Measurements from ENCODE around the gene TMEM80.

TMEM80 gene

DNA sequence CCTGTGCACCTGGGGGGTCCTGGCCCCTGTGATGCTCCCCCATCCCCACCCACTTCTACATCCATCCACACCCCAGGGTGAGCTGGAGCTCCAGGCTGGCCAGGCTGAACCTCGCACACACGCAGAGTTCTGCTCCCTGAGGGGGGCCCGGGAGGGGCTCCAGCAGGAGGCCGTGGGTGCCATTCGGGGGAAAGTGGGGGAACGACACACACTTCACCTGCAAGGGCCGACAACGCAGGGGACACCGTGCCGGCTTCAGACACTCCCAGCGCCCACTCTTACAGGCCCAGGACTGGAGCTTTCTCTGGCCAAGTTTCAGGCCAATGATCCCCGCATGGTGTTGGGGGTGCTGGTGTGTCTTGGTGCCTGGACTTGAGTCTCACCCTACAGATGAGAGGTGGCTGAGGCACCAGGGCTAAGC lies 31.7 kb downstream of the TMEM80 start:
- H3K27ac ChIP-seq (ENCODE audit: extremely low read depth, low read depth, low read length), result no peak overlapping the region
- H3K9me3 ChIP-seq (ENCODE audit: control insufficient read depth, insufficient read depth, low read depth, low read length), result no peaks in the 10 kb centered on the region
- CTCF ChIA-PET, result interaction anchor here (0.6 to 3.1 kb wide), 17 partner anchors 9 to 447 kb away, joined by 3 to 17 read pairs (median 3); partner anchors contain the start of gene TMEM80

DNA sequence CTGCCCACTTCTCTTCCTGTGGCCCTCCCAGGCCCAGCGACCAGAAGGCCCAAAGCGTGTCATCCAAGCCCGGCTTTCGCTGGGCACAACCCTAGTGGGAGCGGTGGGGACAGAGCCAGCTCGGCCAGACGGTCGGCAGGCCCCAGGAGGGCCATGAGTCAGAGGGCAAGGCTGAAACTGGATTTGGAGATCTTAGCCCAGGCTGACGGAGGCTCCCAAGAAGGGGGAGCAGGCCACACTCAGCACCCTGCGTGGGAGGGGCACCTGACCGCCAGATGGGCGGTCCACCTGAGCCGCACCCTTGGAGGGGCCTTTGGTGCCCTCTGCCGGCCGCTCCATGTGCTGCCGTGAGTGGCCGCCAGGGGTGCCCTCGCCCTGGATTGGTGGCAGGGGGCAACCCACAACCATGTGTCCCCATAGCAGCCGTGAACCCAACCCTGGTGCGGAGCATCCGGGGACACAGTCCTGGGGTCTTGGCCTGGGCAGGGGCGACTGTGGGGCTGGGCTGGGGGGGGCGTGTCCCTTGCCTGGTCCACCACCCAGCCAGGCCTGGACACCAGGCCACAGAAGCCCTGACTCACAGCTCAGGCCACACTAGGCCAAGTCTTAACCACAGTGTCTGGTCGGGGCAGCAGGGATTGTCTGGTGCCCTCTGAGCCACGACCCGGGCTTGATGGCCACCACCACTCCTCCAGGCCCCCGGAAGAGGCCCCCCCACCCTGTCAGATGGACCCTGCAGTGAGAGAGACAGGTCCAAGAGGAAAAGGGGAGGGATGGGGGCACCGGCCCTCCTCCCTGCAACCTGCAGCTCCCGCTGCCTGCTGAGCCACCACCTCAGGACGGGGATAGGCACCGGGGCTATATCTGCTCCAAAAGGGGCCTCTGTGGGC lies 32.5 kb downstream of the TMEM80 start:
- H3K4me3 ChIP-seq (ENCODE audit: low read depth, low read length), result no peak overlapping the region
- ChIA-PET CTCF (interaction anchor here (0.6 to 3.1 kb wide), 16 partner anchors 9 to 374 kb away, joined by 3 to 17 read pairs (median 3); partner anchors contain the start of gene TMEM80), POLR2A (no interaction called here)
- TF ChIP-seq ZEB2 (tag by site-specific recombination; IDR thresholded peaks at IDR 0.05), result peak; percentile 54
- TF ChIP-seq, protein P1, sequence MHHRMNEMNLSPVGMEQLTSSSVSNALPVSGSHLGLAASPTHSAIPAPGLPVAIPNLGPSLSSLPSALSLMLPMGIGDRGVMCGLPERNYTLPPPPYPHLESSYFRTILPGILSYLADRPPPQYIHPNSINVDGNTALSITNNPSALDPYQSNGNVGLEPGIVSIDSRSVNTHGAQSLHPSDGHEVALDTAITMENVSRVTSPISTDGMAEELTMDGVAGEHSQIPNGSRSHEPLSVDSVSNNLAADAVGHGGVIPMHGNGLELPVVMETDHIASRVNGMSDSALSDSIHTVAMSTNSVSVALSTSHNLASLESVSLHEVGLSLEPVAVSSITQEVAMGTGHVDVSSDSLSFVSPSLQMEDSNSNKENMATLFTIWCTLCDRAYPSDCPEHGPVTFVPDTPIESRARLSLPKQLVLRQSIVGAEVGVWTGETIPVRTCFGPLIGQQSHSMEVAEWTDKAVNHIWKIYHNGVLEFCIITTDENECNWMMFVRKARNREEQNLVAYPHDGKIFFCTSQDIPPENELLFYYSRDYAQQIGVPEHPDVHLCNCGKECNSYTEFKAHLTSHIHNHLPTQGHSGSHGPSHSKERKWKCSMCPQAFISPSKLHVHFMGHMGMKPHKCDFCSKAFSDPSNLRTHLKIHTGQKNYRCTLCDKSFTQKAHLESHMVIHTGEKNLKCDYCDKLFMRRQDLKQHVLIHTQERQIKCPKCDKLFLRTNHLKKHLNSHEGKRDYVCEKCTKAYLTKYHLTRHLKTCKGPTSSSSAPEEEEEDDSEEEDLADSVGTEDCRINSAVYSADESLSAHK (tag by site-specific recombination; IDR thresholded peaks at IDR 0.05), result no peak
- TF ChIP-seq ZNF76 (tag by site-specific recombination; IDR thresholded peaks at IDR 0.05; ENCODE audit: borderline replicate concordance, low read depth), result no peak
- TF ChIP-seq EGR2 (tag by site-specific recombination; IDR thresholded peaks at IDR 0.05; ENCODE audit: low read depth), result peak; percentile 54; the same call in 1 of the 2 replicates
- no peak for TF ChIP-seq ZFP41 (tag by site-specific recombination; IDR thresholded peaks at IDR 0.05; ENCODE audit: borderline replicate concordance)
- TF ChIP-seq, protein P2, sequence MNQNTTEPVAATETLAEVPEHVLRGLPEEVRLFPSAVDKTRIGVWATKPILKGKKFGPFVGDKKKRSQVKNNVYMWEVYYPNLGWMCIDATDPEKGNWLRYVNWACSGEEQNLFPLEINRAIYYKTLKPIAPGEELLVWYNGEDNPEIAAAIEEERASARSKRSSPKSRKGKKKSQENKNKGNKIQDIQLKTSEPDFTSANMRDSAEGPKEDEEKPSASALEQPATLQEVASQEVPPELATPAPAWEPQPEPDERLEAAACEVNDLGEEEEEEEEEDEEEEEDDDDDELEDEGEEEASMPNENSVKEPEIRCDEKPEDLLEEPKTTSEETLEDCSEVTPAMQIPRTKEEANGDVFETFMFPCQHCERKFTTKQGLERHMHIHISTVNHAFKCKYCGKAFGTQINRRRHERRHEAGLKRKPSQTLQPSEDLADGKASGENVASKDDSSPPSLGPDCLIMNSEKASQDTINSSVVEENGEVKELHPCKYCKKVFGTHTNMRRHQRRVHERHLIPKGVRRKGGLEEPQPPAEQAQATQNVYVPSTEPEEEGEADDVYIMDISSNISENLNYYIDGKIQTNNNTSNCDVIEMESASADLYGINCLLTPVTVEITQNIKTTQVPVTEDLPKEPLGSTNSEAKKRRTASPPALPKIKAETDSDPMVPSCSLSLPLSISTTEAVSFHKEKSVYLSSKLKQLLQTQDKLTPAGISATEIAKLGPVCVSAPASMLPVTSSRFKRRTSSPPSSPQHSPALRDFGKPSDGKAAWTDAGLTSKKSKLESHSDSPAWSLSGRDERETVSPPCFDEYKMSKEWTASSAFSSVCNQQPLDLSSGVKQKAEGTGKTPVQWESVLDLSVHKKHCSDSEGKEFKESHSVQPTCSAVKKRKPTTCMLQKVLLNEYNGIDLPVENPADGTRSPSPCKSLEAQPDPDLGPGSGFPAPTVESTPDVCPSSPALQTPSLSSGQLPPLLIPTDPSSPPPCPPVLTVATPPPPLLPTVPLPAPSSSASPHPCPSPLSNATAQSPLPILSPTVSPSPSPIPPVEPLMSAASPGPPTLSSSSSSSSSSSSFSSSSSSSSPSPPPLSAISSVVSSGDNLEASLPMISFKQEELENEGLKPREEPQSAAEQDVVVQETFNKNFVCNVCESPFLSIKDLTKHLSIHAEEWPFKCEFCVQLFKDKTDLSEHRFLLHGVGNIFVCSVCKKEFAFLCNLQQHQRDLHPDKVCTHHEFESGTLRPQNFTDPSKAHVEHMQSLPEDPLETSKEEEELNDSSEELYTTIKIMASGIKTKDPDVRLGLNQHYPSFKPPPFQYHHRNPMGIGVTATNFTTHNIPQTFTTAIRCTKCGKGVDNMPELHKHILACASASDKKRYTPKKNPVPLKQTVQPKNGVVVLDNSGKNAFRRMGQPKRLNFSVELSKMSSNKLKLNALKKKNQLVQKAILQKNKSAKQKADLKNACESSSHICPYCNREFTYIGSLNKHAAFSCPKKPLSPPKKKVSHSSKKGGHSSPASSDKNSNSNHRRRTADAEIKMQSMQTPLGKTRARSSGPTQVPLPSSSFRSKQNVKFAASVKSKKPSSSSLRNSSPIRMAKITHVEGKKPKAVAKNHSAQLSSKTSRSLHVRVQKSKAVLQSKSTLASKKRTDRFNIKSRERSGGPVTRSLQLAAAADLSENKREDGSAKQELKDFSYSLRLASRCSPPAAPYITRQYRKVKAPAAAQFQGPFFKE (tag by site-specific recombination; IDR thresholded peaks at IDR 0.05; ENCODE audit: borderline replicate concordance), result no peak
- peak; percentile 83 for TF ChIP-seq KLF9 (tag by site-specific recombination; IDR thresholded peaks at IDR 0.05; ENCODE audit: low read depth)
- TF ChIP-seq ZNF266 (tag by site-specific recombination; IDR thresholded peaks at IDR 0.05; ENCODE audit: low read depth), result no peak
- no peak for TF ChIP-seq ZNF555 (tag by site-specific recombination; conservative IDR thresholded peaks at IDR 0.05)
- no peak for TF ChIP-seq ZNF248 (tag by site-specific recombination; IDR thresholded peaks at IDR 0.05)
- TF ChIP-seq, protein P3, sequence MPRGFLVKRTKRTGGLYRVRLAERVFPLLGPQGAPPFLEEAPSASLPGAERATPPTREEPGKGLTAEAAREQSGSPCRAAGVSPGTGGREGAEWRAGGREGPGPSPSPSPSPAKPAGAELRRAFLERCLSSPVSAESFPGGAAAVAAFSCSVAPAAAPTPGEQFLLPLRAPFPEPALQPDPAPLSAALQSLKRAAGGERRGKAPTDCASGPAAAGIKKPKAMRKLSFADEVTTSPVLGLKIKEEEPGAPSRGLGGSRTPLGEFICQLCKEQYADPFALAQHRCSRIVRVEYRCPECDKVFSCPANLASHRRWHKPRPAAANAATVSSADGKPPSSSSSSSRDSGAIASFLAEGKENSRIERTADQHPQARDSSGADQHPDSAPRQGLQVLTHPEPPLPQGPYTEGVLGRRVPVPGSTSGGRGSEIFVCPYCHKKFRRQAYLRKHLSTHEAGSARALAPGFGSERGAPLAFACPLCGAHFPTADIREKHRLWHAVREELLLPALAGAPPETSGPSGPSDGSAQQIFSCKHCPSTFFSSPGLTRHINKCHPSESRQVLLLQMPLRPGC (tag by site-specific recombination; IDR thresholded peaks at IDR 0.05), result no peak
- TF ChIP-seq ZNF791 (tag by site-specific recombination; IDR thresholded peaks at IDR 0.05), result no peak
- TF ChIP-seq ZNF561 (tag by site-specific recombination; IDR thresholded peaks at IDR 0.05; ENCODE audit: borderline replicate concordance), result 0 out of 2 replicates have a peak, but pooled peaks have one; percentile 48
- no peak for TF ChIP-seq YY2 (tag by site-specific recombination; IDR thresholded peaks at IDR 0.05)
- TF ChIP-seq, protein P4, sequence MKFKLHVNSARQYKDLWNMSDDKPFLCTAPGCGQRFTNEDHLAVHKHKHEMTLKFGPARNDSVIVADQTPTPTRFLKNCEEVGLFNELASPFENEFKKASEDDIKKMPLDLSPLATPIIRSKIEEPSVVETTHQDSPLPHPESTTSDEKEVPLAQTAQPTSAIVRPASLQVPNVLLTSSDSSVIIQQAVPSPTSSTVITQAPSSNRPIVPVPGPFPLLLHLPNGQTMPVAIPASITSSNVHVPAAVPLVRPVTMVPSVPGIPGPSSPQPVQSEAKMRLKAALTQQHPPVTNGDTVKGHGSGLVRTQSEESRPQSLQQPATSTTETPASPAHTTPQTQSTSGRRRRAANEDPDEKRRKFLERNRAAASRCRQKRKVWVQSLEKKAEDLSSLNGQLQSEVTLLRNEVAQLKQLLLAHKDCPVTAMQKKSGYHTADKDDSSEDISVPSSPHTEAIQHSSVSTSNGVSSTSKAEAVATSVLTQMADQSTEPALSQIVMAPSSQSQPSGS (tag by site-specific recombination; IDR thresholded peaks at IDR 0.05; ENCODE audit: low read depth), result no peak
- TF ChIP-seq ZNF423 (tag by site-specific recombination; IDR thresholded peaks at IDR 0.05), result peak; percentile 43; the same call in 1 of the 2 replicates
- TF ChIP-seq ZNF544 (tag by site-specific recombination; IDR thresholded peaks at IDR 0.05), result no peak

More for the DNA sequence above, 31.7 kb downstream of the TMEM80 start:
- Histone ChIP-seq H3K4me3 (ENCODE audit: low read depth, low read length) (no peak overlapping the region), H3K36me3 (ENCODE audit: control insufficient read depth in 2 of 2, insufficient read depth in 1 of 2, low read length in 2 of 2) (no peaks in the 10 kb centered on the region), H3K4me1 (ENCODE audit: control insufficient read depth, insufficient read depth, low read length) (no peaks in the 10 kb centered on the region; the same call in 1 of the 2 replicates)
- POLR2A ChIA-PET, result interaction anchor here (1.2 to 1.6 kb wide), 3 partner anchors 20 to 172 kb away, joined by 4 to 13 read pairs (median 5); partner anchors contain the start of genes DEAF1 and TMEM80
- TF ChIP-seq SCRT1 (tag by site-specific recombination; IDR thresholded peaks at IDR 0.05; ENCODE audit: borderline replicate concordance) (no peak), ZNF561 (tag by site-specific recombination; IDR thresholded peaks at IDR 0.05; ENCODE audit: borderline replicate concordance) (no peak), GLIS1 (tag by site-specific recombination; IDR thresholded peaks at IDR 0.05) (peak; percentile 46; the same call in 1 of the 2 replicates), ZNF169 (tag by site-specific recombination; IDR thresholded peaks at IDR 0.05) (no peak), SALL2 (tag by site-specific recombination; IDR thresholded peaks at IDR 0.05; ENCODE audit: borderline replicate concordance) (no peak), ZNF10 (tag by site-specific recombination; IDR thresholded peaks at IDR 0.05) (no peak)

More for the DNA sequence above, 32.5 kb downstream of the TMEM80 start:
- Histone ChIP-seq H3K4me1 (ENCODE audit: control insufficient read depth, insufficient read depth, low read length) (no peaks in the 10 kb centered on the region; the same call in 1 of the 2 replicates), H3K27ac (ENCODE audit: extremely low read depth, low read depth, low read length) (no peak overlapping the region), H3K9me3 (ENCODE audit: control insufficient read depth, insufficient read depth, low read depth, low read length) (no peaks in the 10 kb centered on the region), H3K36me3 (ENCODE audit: control insufficient read depth in 2 of 2, insufficient read depth in 1 of 2, low read length in 2 of 2) (no peaks in the 10 kb centered on the region)
